A673 (cell line): ENCODE data around the gene MOG. TPM values are rescaled to one million over a fixed set of nuclear protein-coding genes. Genes with fewer than 3 reads are reported as not detected.
A peak's percentile ranks its signal among the peaks of the same experiment; 100 is the strongest.

Source experiments
- Bru-seq: library from RNA; stranded (reverse); fragments of 400-500 nt; gene quantifications from one replicate; lab custom pipeline; 2021; lab: Mats Ljungman, UMichigan
- BruChase-seq, 2 experiments: library from RNA; stranded (reverse); fragments of 400-500 nt; gene quantifications; one replicate each; lab custom pipeline; 2021; lab: Mats Ljungman, UMichigan
- BruUV-seq: library from RNA; stranded (reverse); fragments of 400-500 nt; replicated peaks from 2 replicates; lab custom pipeline; 2021; lab: Mats Ljungman, UMichigan
- CTCF ChIA-PET: fragments of 300-600 bp; sonication (Branson Sonifier 250); formaldehyde crosslinking; loops from one replicate; lab custom pipeline; 2022; ENCODE audit warnings: antibody characterized with exemption; lab: Charles Lee
- POLR2A ChIA-PET: fragments of 300-600 bp; sonication (Branson Sonifier 250); formaldehyde crosslinking; loops from one replicate; lab custom pipeline; 2022; ENCODE audit warnings: antibody characterized with exemption; ENCODE audit not compliant: low non-redundant PET; lab: Charles Lee
- DNase-seq: peaks from one replicate; pipeline ENCODE4 v3.0.0-alpha.2; 2015; ENCODE audit warnings: low spot score
- H3K27ac ChIP-seq: fragments of 200-600 bp; sonication (generic); 2 replicates; pipeline ENCODE4 v1.5.1; 2016; ENCODE audit warnings: mixed run types, low read depth, mild to moderate bottlenecking, mixed read lengths, antibody characterized with exemption, low read length; ENCODE audit not compliant: poor library complexity, severe bottlenecking
- H3K27me3 ChIP-seq: fragments of 200-600 bp; sonication (generic); replicated peaks from 2 replicates; pipeline ENCODE4 v1.6.1; 2017; ENCODE audit warnings: mixed run types, low read depth, mild to moderate bottlenecking, mixed read lengths, antibody characterized with exemption, low read length; ENCODE audit not compliant: insufficient read depth, poor library complexity
- H3K36me3 ChIP-seq: fragments of 200-600 bp; sonication (generic); 2 replicates; pipeline ENCODE4 v1.6.1; 2016; ENCODE audit warnings: mixed run types, mild to moderate bottlenecking, mixed read lengths, antibody characterized with exemption, low read length; ENCODE audit not compliant: insufficient read depth, poor library complexity, severe bottlenecking
- H3K4me1 ChIP-seq: fragments of 200-600 bp; sonication (generic); 2 replicates; pipeline ENCODE4 v1.6.1; 2017; ENCODE audit warnings: mixed run types, mild to moderate bottlenecking, mixed read lengths, antibody characterized with exemption, low read length; ENCODE audit not compliant: insufficient read depth, poor library complexity, severe bottlenecking
- H3K4me3 ChIP-seq: fragments of 200-600 bp; sonication (generic); 2 replicates; pipeline ENCODE4 v1.5.1; 2016; ENCODE audit warnings: low read depth, mixed run types, mild to moderate bottlenecking, mixed read lengths, low read length; ENCODE audit not compliant: poor library complexity, severe bottlenecking
- H3K9me3 ChIP-seq: fragments of 200-600 bp; sonication (generic); 2 replicates; pipeline ENCODE4 v1.6.1; 2016; ENCODE audit warnings: mixed run types, low read depth, mild to moderate bottlenecking, mixed read lengths, antibody characterized with exemption, low read length; ENCODE audit not compliant: poor library complexity, severe bottlenecking
- EZH2 ChIP-seq: fragments of 200-600 bp; sonication (generic); IDR thresholded peaks from 2 replicates; pipeline ENCODE4 v1.6.1; 2017; ENCODE audit warnings: borderline replicate concordance, low read depth, mild to moderate bottlenecking, mixed read lengths, antibody characterized with exemption, low read length; ENCODE audit not compliant: poor library complexity, severe bottlenecking
- intact Hi-C: fragments of 100-400 bp; cut with micrococcal nuclease; formaldehyde crosslinking; loops from one replicate; pipeline ENCODE4 v1.10.0; 2022; ENCODE audit not compliant: unreplicated experiment
- long read RNA-seq: library from polyadenylated mRNA; stranded (forward); transcript quantifications from one replicate; pipeline ENCODE4 v2.0.0, GENCODE V29; 2022
- total RNA-seq: library from RNA; stranded (reverse); gene quantifications from 2 replicates; pipeline ENCODE4 v1.2.3, GENCODE V29; 2021
- TF ChIP-seq, protein P1 (sequence below): fragments of 300-800, 200-600 bp; sonication (generic); conservative IDR thresholded peaks from 2 replicates; pipeline ENCODE4 v1.5.1; 2017; ENCODE audit warnings: low read depth, mild to moderate bottlenecking, antibody characterized with exemption, low read length, moderate library complexity, mixed read lengths

Gene MOG
- total RNA-seq (not detected in 2 replicates), Bru-seq, nascent RNA (percentile 6 among the genes with signal in this experiment), BruChase-seq, experiment 1, labeled RNA remaining after a 2-hour chase (not detected), BruChase-seq, experiment 2, labeled RNA remaining after a 6-hour chase (percentile 13 among the genes with signal in this experiment)
- long read RNA-seq: 0 reads

DNA sequence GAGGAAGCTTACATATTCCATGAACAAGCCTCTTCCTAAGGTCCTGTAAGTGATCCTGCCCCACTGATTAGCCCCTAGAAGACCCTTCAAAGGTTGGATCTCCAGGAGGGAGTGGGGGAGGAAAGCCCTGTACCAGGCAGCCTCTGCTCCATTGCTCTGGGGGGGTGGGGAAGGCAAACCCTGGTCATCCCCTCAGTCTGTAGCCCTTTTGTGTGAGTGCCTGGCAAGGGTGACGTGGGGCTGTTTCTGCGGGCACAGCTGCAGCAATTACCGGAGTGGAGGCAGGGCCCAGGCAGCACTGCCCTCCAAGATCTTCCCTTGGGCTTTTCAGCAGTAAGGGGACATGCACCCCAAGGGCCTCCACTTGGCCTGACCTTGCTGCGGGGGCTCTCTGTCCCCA is at the start of gene MOG:
TSS of gene MOG (plus strand) at position 295 of the 400 bp plus-strand sequence. CDS start 118 bp downstream, outside the sequence.
- no peaks in the 10 kb centered on the region for H3K27me3 ChIP-seq
- H3K4me1 ChIP-seq: no peaks in the 10 kb centered on the region
- no peak for TF ChIP-seq EZH2
- TF ChIP-seq, protein P1, sequence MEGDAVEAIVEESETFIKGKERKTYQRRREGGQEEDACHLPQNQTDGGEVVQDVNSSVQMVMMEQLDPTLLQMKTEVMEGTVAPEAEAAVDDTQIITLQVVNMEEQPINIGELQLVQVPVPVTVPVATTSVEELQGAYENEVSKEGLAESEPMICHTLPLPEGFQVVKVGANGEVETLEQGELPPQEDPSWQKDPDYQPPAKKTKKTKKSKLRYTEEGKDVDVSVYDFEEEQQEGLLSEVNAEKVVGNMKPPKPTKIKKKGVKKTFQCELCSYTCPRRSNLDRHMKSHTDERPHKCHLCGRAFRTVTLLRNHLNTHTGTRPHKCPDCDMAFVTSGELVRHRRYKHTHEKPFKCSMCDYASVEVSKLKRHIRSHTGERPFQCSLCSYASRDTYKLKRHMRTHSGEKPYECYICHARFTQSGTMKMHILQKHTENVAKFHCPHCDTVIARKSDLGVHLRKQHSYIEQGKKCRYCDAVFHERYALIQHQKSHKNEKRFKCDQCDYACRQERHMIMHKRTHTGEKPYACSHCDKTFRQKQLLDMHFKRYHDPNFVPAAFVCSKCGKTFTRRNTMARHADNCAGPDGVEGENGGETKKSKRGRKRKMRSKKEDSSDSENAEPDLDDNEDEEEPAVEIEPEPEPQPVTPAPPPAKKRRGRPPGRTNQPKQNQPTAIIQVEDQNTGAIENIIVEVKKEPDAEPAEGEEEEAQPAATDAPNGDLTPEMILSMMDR: no peak
- no TSS peak for BruUV-seq
- ChIA-PET CTCF (interaction anchor here (0.7 kb wide), 1 partner anchor 22 kb away, joined by 4 read pairs; no protein-coding TSS in a partner anchor), POLR2A (no interaction called here)
- no peak for DNase-seq
- H3K27ac ChIP-seq: no peak within 1 kb of the TSS
- H3K36me3 ChIP-seq: no peaks in the 10 kb centered on the region
- intact Hi-C loops: no loop called here
- H3K4me3 ChIP-seq: no peak within 1 kb of the TSS
- H3K9me3 ChIP-seq: no peaks in the 10 kb centered on the region

- Histone ChIP-seq H3K4me3 (no peak overlapping the region), H3K27me3 (no peaks in the 10 kb centered on the region), H3K9me3 (no peaks in the 10 kb centered on the region), H3K36me3 (peaks cover 92% of the 10 kb centered on the region), H3K27ac (no peak overlapping the region), H3K4me1 (no peaks in the 10 kb centered on the region)
- no peak for DNase-seq
- CTCF ChIA-PET: no interaction called here
- no peak for TF ChIP-seq EZH2
- TF ChIP-seq, protein P1: no peak
- POLR2A ChIA-PET: no interaction called here
- BruUV-seq: TSS peak; percentile 12
- intact Hi-C loops: no loop called here
Observed at GRCh38 chr6:29608131-29608530, 48.8 kb upstream of the MOG start.

- Histone ChIP-seq H3K36me3 (peaks cover 90% of the 10 kb centered on the region), H3K4me1 (no peaks in the 10 kb centered on the region), H3K27ac (no peak overlapping the region), H3K27me3 (no peaks in the 10 kb centered on the region), H3K4me3 (no peak overlapping the region), H3K9me3 (no peaks in the 10 kb centered on the region)
- DNase-seq: no peak
- intact Hi-C loops: no loop called here
- ChIA-PET CTCF (no interaction called here), POLR2A (no interaction called here)
- no peak for TF ChIP-seq EZH2
- TF ChIP-seq, protein P1: no peak
- BruUV-seq: no TSS peak
Observed at GRCh38 chr6:29610540-29610939, 46.4 kb upstream of the MOG start.
